BLaER1 treated with 17β-estradiol and CSF1 and Interleukin-3, amounts not matched to agents 10 nM and 100 nM (cell line): ENCODE measurements around the gene PAK4.
A peak's percentile ranks its signal among the peaks of the same experiment; 100 is the strongest.

Experiments
- H3K27ac ChIP-seq, 11 experiments: shearing (Covaris generic); formaldehyde crosslinking; 2 replicates each; pipeline ENCODE4 v1.8.1; 2022
- H3K27me3 ChIP-seq, 11 experiments: shearing (Covaris generic); formaldehyde crosslinking; 2 replicates each; pipeline ENCODE4 v1.8.1; 2022
- H3K36me3 ChIP-seq, 11 experiments: shearing (Covaris generic); formaldehyde crosslinking; 2 replicates each; pipeline ENCODE4 v1.8.1; 2022
- H3K4me1 ChIP-seq, 10 experiments: shearing (Covaris generic); formaldehyde crosslinking; 2 replicates each; pipeline ENCODE4 v1.8.1; 2022
- H3K4me2 ChIP-seq, 11 experiments: shearing (Covaris generic); formaldehyde crosslinking; 2 replicates each; pipeline ENCODE4 v1.8.1; 2022
- H3K4me3 ChIP-seq, 10 experiments: shearing (Covaris generic); formaldehyde crosslinking; 2 replicates each; pipeline ENCODE4 v1.8.1; 2022
- H3K9ac ChIP-seq, 11 experiments: shearing (Covaris generic); formaldehyde crosslinking; 2 replicates each; pipeline ENCODE4 v1.8.1; 2022
- H3K9me3 ChIP-seq, 11 experiments: shearing (Covaris generic); formaldehyde crosslinking; replicated peaks in 1 of 11; 2 replicates each; pipeline ENCODE4 v1.8.1; 2022
- H4K20me1 ChIP-seq, 11 experiments: shearing (Covaris generic); formaldehyde crosslinking; 2 replicates each; pipeline ENCODE4 v1.8.1; 2022
- Cebpa-rat ChIP-seq, 11 experiments: shearing (Covaris generic); IDR thresholded peaks; 2 replicates each; pipeline ENCODE4 v1.8.1; 2022

The PAK4 gene

GRCh38 chr19:39157997-39158389 lies 32.4 kb downstream of the PAK4 start:
- peak overlapping the region in 3 of 11 experiments; percentile 2 to 67 (median 58); a peak in 1 of 22 replicates for H3K4me2 ChIP-seq
- H3K4me3 ChIP-seq, result no peak overlapping the region
- peaks cover 0 to 38% (median 9%) of the 10 kb centered on the region in 11 experiments; a peak in 10 of 22 replicates for H3K36me3 ChIP-seq
- no peak overlapping the region for H3K27ac ChIP-seq
- H3K4me1 ChIP-seq, result peaks cover 41 to 75% (median 63%) of the 10 kb centered on the region in 10 experiments
- no peaks in the 10 kb centered on the region for H3K9me3 ChIP-seq
- H4K20me1 ChIP-seq, result peaks cover 29 to 98% (median 93%) of the 10 kb centered on the region in 11 experiments; a peak in 21 of 22 replicates
- H3K9ac ChIP-seq, result no peak overlapping the region
- no peaks in the 10 kb centered on the region for H3K27me3 ChIP-seq
- TF ChIP-seq Cebpa-rat (IDR thresholded peaks at IDR 0.05), result no peak

- no peaks in the 10 kb centered on the region for H3K9me3 ChIP-seq
- H3K27me3 ChIP-seq, result no peaks in the 10 kb centered on the region
- H3K4me3 ChIP-seq, result no peak overlapping the region
- peaks cover 41 to 74% (median 65%) of the 10 kb centered on the region in 10 experiments for H3K4me1 ChIP-seq
- peak overlapping the region in 1 of 11 experiments; percentile 13; a peak in 1 of 22 replicates for H3K27ac ChIP-seq
- H3K4me2 ChIP-seq, result no peak overlapping the region
- H3K36me3 ChIP-seq, result peaks cover 0 to 34% (median 9%) of the 10 kb centered on the region in 11 experiments; a peak in 9 of 22 replicates
- H3K9ac ChIP-seq, result peak overlapping the region in 3 of 11 experiments; percentile 11 to 38 (median 15); a peak in 3 of 22 replicates
- no peak for TF ChIP-seq Cebpa-rat (IDR thresholded peaks at IDR 0.05)
- peaks cover 29 to 98% (median 97%) of the 10 kb centered on the region in 11 experiments; a peak in 21 of 22 replicates for H4K20me1 ChIP-seq
These were observed 33.2 kb downstream of the PAK4 start for GRCh38 chr19:39158646-39159260.

GRCh38 chr19:39160523-39160861 lies 34.9 kb downstream of the PAK4 start:
- Histone ChIP-seq H3K4me1 (peaks cover 37 to 61% (median 49%) of the 10 kb centered on the region in 10 experiments), H3K27me3 (no peaks in the 10 kb centered on the region), H4K20me1 (peaks cover 21 to 97% (median 94%) of the 10 kb centered on the region in 11 experiments; a peak in 21 of 22 replicates), H3K27ac (peak overlapping the region in 7 of 11 experiments; percentile 17 to 56 (median 39); a peak in 12 of 22 replicates), H3K4me3 (no peak overlapping the region), H3K4me2 (peak overlapping the region in 9 of 11 experiments; percentile 3 to 77 (median 52); a peak in 13 of 22 replicates), H3K36me3 (peaks cover 0 to 29% (median 4%) of the 10 kb centered on the region in 11 experiments; a peak in 5 of 22 replicates), H3K9ac (peak overlapping the region in 5 of 11 experiments; percentile 2 to 39 (median 34); a peak in 6 of 22 replicates), H3K9me3 (no peaks in the 10 kb centered on the region)
- no peak for TF ChIP-seq Cebpa-rat (IDR thresholded peaks at IDR 0.05)

- peaks cover 0 to 26% (median 4%) of the 10 kb centered on the region in 11 experiments; a peak in 5 of 22 replicates for H3K36me3 ChIP-seq
- peak overlapping the region in 8 of 11 experiments; percentile 17 to 56 (median 38); a peak in 13 of 22 replicates for H3K27ac ChIP-seq
- TF ChIP-seq Cebpa-rat (IDR thresholded peaks at IDR 0.05), result no peak
- H3K4me1 ChIP-seq, result peaks cover 31 to 61% (median 49%) of the 10 kb centered on the region in 10 experiments
- peak overlapping the region in 6 of 11 experiments; percentile 17 to 38 (median 32); a peak in 7 of 22 replicates for H3K9ac ChIP-seq
- no peaks in the 10 kb centered on the region for H3K27me3 ChIP-seq
- no peak overlapping the region for H3K4me3 ChIP-seq
- peaks cover 21 to 97% (median 94%) of the 10 kb centered on the region in 11 experiments; a peak in 21 of 22 replicates for H4K20me1 ChIP-seq
- no peaks in the 10 kb centered on the region for H3K9me3 ChIP-seq
- peak overlapping the region in 9 of 11 experiments; percentile 3 to 77 (median 52); a peak in 13 of 22 replicates for H3K4me2 ChIP-seq
These were observed 35.5 kb downstream of the PAK4 start for GRCh38 chr19:39160889-39161672.

- Histone ChIP-seq H3K36me3 (peaks cover 0 to 26% (median 4%) of the 10 kb centered on the region in 11 experiments; a peak in 5 of 22 replicates), H3K27ac (no peak overlapping the region), H3K9ac (no peak overlapping the region; a peak in 1 of 22 replicates), H4K20me1 (peaks cover 14 to 99% (median 96%) of the 10 kb centered on the region in 11 experiments; a peak in 21 of 22 replicates), H3K9me3 (no peaks in the 10 kb centered on the region), H3K4me2 (peak overlapping the region in 1 of 11 experiments; percentile 21; a peak in 2 of 22 replicates), H3K4me1 (peaks cover 18 to 54% (median 37%) of the 10 kb centered on the region in 10 experiments), H3K4me3 (no peak overlapping the region), H3K27me3 (no peaks in the 10 kb centered on the region)
- no peak for TF ChIP-seq Cebpa-rat (IDR thresholded peaks at IDR 0.05)
These were observed 37.0 kb downstream of the PAK4 start for GRCh38 chr19:39162441-39163043.

GRCh38 chr19:39163621-39164020 lies 38.0 kb downstream of the PAK4 start:
- Histone ChIP-seq H3K9ac (no peak overlapping the region), H3K36me3 (peaks cover 0 to 29% (median 4%) of the 10 kb centered on the region in 11 experiments; a peak in 7 of 22 replicates)

GRCh38 chr19:39164289-39164688 lies 38.7 kb downstream of the PAK4 start:
- H3K9ac ChIP-seq, result no peak overlapping the region
- peaks cover 0 to 29% (median 4%) of the 10 kb centered on the region in 11 experiments; a peak in 8 of 22 replicates for H3K36me3 ChIP-seq
- H3K27me3 ChIP-seq, result no peaks in the 10 kb centered on the region
- H4K20me1 ChIP-seq, result peaks cover 10 to 99% (median 94%) of the 10 kb centered on the region in 11 experiments; a peak in 20 of 22 replicates
- no peak overlapping the region for H3K4me2 ChIP-seq
- H3K9me3 ChIP-seq, result no peaks in the 10 kb centered on the region
- no peak for TF ChIP-seq Cebpa-rat (IDR thresholded peaks at IDR 0.05)
- no peak overlapping the region for H3K4me3 ChIP-seq
- H3K4me1 ChIP-seq, result peaks cover 17 to 43% (median 31%) of the 10 kb centered on the region in 10 experiments; a peak in 18 of 20 replicates
- H3K27ac ChIP-seq, result no peak overlapping the region; a peak in 2 of 22 replicates

More at GRCh38 chr19:39163621-39164020, 38.0 kb downstream of the PAK4 start:
- Histone ChIP-seq H3K9me3 (no peaks in the 10 kb centered on the region), H4K20me1 (peaks cover 10 to 99% (median 96%) of the 10 kb centered on the region in 11 experiments; a peak in 20 of 22 replicates), H3K4me1 (peaks cover 17 to 43% (median 32%) of the 10 kb centered on the region in 10 experiments; a peak in 18 of 20 replicates), H3K4me3 (no peak overlapping the region), H3K27ac (no peak overlapping the region), H3K4me2 (no peak overlapping the region), H3K27me3 (no peaks in the 10 kb centered on the region)
- no peak for TF ChIP-seq Cebpa-rat (IDR thresholded peaks at IDR 0.05)

GRCh38 chr19:39165857-39166256 lies 40.3 kb downstream of the PAK4 start:
- Histone ChIP-seq H4K20me1 (peaks cover 0 to 98% (median 91%) of the 10 kb centered on the region in 11 experiments; a peak in 19 of 22 replicates), H3K9ac (no peak overlapping the region), H3K9me3 (no peaks in the 10 kb centered on the region), H3K27ac (no peak overlapping the region), H3K36me3 (peaks cover 9 to 36% (median 16%) of the 10 kb centered on the region in 11 experiments; a peak in 21 of 22 replicates), H3K27me3 (no peaks in the 10 kb centered on the region), H3K4me3 (no peak overlapping the region), H3K4me1 (peaks cover 6 to 30% (median 19%) of the 10 kb centered on the region in 10 experiments; a peak in 18 of 20 replicates), H3K4me2 (no peak overlapping the region)
- TF ChIP-seq Cebpa-rat (IDR thresholded peaks at IDR 0.05), result no peak
